Prostate gland (tissue), 2 donors: Measurements from ENCODE around the gene C1GALT1. TPM values are rescaled to one million over a fixed set of nuclear protein-coding genes. Genes with fewer than 3 reads are reported as not detected.
"Not testable (repeated sequence)": the region's sequence is repeated elsewhere in the genome, so short reads cannot be mapped to it uniquely, and the experiment has no call there.

Experiments
- DNase-seq: peaks from one replicate; pipeline ENCODE4 v3.0.0-alpha.2; 2019; ENCODE audit warnings: low spot score
- H3K27ac ChIP-seq, 2 donors: fragments of 200-600 bp; sonication (generic); 2 replicates each; pipeline ENCODE4 v1.5.1; 2017 to 2019
- H3K27me3 ChIP-seq: fragments of 200-600 bp; sonication (generic); replicated peaks from 2 replicates; pipeline ENCODE4 v1.5.1; 2019; ENCODE audit not compliant: insufficient read depth
- H3K36me3 ChIP-seq, 2 donors: fragments of 200-600 bp; sonication (generic); 1 replicate in 1 of 2; 2 replicates in 1 of 2; pipeline versions ENCODE4 v1.5.1 to v1.8.1; 2017 to 2019
- H3K4me1 ChIP-seq: fragments of 200-600 bp; sonication (generic); replicated peaks from 2 replicates; pipeline ENCODE4 v1.5.1; 2019
- H3K4me3 ChIP-seq, 2 donors: fragments of 200-600 bp; sonication (generic); 2 replicates each; pipeline ENCODE4 v1.5.1; 2017 to 2019
- H3K9me3 ChIP-seq: fragments of 200-600 bp; sonication (generic); 2 replicates; pipeline ENCODE4 v1.5.1; 2017
- POLR2A ChIP-seq: fragments of 450-650 bp; IDR thresholded peaks from one replicate; pipeline ENCODE4 v1.6.1; 2016; ENCODE audit warnings: antibody characterized with exemption, mild to moderate bottlenecking
- POLR2AphosphoS5 ChIP-seq: sonication (generic); formaldehyde crosslinking; IDR thresholded peaks from one replicate; pipeline ENCODE4 v1.6.1; 2017; ENCODE audit warnings: antibody characterized with exemption
- WGBS: methylation state at CpG from one replicate; pipeline ENCODE4 v1.1.5; 2018; 5-methylcytosine and 5-hydroxymethylcytosine counted together
- intact Hi-C: fragments of 100-400 bp; cut with DNase I; formaldehyde crosslinking; loops from one replicate; pipeline ENCODE4 v1.14.2; 2022
- total RNA-seq, 2 donors: library from RNA; depleted of rRNA; stranded (reverse); fragments of >200 nt; gene quantifications; one replicate each; pipeline ENCODE4 v1.1.0, GENCODE V29; 2016
- TF ChIP-seq, protein P1 (sequence below), 4 experiments: fragments of 200-600 bp in 2 of 4; fragments of 450-650 bp in 2 of 4; sonication (generic) in 2 of 4; IDR thresholded peaks; 1 replicate in 3 of 4; 2 replicates in 1 of 4; pipeline ENCODE4 v1.5.1; 2016 to 2019; ENCODE audit warnings: antibody characterized with exemption in 4 of 4, mild to moderate bottlenecking in 2 of 4, moderate library complexity in 2 of 4

The C1GALT1 gene
- total RNA-seq, 2 donors from 2014 or later = 16.1 to 16.8 TPM

DNA sequence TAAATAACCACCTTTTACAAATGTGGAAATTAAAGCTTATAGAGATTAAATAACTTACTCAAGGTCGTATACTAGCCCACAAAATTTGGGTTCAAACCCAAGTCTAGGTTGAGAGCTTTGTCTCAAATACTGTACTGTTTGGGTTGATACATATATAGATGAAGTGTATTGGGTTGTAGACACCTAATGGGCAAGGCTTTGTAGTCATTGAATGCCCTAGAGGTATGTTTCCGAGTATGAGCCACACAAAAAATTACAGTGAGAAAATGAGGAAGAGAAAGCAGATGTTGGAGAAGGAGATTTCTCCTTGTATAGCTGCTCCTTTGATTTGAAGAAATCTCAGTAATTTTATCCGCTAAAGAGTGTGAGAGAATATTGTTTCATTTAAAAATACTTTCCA lies 60.6 kb downstream of the C1GALT1 start:
- Histone ChIP-seq H3K27me3 (no peaks in the 10 kb centered on the region), H3K4me1 (no peaks in the 10 kb centered on the region), H3K27ac (no peak overlapping the region), H3K36me3 (no peaks in the 10 kb centered on the region), H3K9me3 (no peaks in the 10 kb centered on the region), H3K4me3 (no peak overlapping the region)
- intact Hi-C loops = no loop called here
- no peak for TF ChIP-seq POLR2A
- TF ChIP-seq, protein P1, sequence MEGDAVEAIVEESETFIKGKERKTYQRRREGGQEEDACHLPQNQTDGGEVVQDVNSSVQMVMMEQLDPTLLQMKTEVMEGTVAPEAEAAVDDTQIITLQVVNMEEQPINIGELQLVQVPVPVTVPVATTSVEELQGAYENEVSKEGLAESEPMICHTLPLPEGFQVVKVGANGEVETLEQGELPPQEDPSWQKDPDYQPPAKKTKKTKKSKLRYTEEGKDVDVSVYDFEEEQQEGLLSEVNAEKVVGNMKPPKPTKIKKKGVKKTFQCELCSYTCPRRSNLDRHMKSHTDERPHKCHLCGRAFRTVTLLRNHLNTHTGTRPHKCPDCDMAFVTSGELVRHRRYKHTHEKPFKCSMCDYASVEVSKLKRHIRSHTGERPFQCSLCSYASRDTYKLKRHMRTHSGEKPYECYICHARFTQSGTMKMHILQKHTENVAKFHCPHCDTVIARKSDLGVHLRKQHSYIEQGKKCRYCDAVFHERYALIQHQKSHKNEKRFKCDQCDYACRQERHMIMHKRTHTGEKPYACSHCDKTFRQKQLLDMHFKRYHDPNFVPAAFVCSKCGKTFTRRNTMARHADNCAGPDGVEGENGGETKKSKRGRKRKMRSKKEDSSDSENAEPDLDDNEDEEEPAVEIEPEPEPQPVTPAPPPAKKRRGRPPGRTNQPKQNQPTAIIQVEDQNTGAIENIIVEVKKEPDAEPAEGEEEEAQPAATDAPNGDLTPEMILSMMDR (IDR thresholded peaks at IDR 0.05) = no peak
- TF ChIP-seq POLR2AphosphoS5 = no peak
- 71% methylated on average over 3 of the region's 3 CpGs for WGBS
- no peak for DNase-seq

DNA sequence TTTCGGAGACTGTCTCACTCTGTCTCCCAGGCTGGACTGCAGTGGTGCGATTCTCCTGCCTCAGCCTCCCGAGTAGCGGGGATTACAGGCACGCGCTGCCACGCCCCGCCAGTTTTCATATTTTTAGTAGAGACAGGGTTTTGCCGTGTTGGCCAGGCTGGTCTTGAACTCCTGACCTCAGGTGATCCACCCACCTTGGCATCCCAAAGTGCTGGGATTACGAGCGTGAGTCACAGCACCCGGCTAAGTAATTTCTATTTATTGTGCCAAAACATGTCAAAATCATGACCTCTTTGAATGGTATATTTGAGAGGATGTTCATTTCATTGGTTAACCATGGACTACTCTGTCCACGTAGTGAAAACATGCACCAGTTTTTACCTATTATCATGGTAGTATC lies 62.9 kb downstream of the C1GALT1 start:
- H3K36me3 ChIP-seq, H3K27ac ChIP-seq, H3K4me1 ChIP-seq, H3K9me3 ChIP-seq, DNase-seq, H3K4me3 ChIP-seq, intact Hi-C loops, H3K27me3 ChIP-seq: not testable (repeated sequence)
- WGBS = 84% methylated on average over 13 of the region's 13 CpGs

DNA sequence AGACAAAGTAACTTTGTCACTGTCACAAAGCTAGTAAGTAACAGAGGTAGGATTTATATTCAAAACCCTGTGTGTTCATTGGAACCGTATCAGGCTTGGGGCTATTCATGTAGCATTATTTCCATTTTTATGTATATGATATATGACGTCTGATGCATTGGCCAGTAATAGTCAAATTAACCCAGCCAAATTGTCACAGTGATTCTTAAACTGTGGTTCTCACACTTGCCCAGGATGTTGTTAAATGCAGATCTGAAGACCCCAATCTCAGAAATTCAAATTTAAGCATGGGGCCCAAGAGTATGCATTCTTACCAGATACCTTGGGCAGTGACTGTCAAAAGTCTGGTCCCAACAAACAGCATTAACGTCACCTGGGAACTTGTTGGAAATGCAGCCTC lies 63.9 kb downstream of the C1GALT1 start:
- Histone ChIP-seq H3K27ac (no peak overlapping the region), H3K4me3 (no peak overlapping the region), H3K9me3 (no peaks in the 10 kb centered on the region), H3K27me3 (no peaks in the 10 kb centered on the region), H3K36me3 (no peaks in the 10 kb centered on the region), H3K4me1 (no peaks in the 10 kb centered on the region)
- 92% methylated on average over 3 of the region's 3 CpGs for WGBS
- TF ChIP-seq POLR2AphosphoS5 = no peak
- DNase-seq = no peak
- intact Hi-C loops = no loop called here

DNA sequence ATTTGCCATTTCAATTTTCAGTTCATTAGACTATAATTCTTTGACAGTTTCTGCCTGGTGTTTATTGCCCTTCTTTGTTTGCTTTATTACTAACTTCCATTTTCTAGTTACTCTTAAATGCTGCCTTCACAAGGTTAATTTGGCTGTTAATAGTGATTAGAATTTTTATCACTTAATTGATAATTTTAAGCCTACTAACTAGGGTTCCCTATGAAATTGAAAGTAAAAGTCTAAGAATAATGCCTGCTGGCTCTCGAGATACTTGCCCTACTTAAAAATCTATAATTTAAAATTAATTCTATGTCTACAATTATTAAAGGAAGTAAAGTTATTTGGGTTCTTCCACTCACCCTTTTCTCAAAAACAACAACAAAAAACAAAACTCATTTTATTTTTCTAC lies 65.3 kb downstream of the C1GALT1 start:
- Histone ChIP-seq H3K27me3 (no peaks in the 10 kb centered on the region), H3K4me3 (no peak overlapping the region), H3K9me3 (no peaks in the 10 kb centered on the region), H3K27ac (no peak overlapping the region), H3K4me1 (no peaks in the 10 kb centered on the region), H3K36me3 (no peaks in the 10 kb centered on the region)
- TF ChIP-seq, protein P1 (IDR thresholded peaks at IDR 0.05) = no peak
- no peak for TF ChIP-seq POLR2A
- TF ChIP-seq POLR2AphosphoS5 = no peak
- DNase-seq = no peak
- intact Hi-C loops = no loop called here
- 84% methylated on average over 1 of the region's 1 CpG for WGBS

DNA sequence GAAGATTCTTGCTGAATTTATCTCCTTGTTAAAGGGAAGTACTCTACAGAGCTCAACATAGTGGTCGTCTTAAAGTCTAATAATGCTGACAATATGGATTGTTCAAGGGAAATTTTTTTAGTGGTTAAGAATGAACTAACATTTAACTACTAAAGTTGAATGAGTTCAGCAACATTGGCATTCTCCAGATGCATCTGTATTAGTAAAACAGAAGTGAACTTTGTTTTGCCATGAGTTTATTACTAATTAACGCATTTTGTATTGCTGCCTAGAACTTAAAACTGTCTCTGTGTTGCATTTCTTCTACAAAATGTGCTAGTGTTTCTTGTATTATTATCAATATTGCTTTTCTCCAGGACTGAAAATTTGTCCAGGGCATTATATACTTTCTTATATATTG lies 67.5 kb downstream of the C1GALT1 start:
- 91% methylated on average over 2 of the region's 2 CpGs for WGBS
- intact Hi-C loops = no loop called here

DNA sequence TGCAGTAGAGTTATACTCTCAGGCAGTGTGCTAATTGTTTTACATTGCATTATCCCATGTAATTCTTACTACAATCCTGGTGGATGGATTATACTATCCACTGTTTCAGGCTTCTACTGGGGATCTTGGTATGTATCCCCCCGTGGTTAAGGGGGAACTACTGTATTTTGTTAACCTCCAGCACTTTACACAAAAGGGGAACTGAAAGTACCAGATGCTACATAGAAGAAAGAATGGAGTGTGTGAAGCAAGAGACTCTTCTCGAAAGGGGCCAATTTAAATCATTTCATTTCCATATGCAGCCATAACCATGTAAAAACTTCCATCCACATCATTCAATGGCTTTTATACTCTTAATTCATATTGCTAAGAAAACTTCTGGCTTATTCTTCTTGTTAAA lies 69.4 kb downstream of the C1GALT1 start:
- no peak for DNase-seq
- Histone ChIP-seq H3K4me1 (no peaks in the 10 kb centered on the region), H3K27me3 (no peaks in the 10 kb centered on the region), H3K36me3 (no peaks in the 10 kb centered on the region), H3K4me3 (no peak overlapping the region), H3K27ac (no peak overlapping the region), H3K9me3 (no peaks in the 10 kb centered on the region)
- intact Hi-C loops = no loop called here
- whole genome bisulfite sequencing = 91% methylated on average over 2 of the region's 2 CpGs
- no peak for TF ChIP-seq POLR2AphosphoS5
- TF ChIP-seq POLR2A = no peak
- TF ChIP-seq, protein P1 (IDR thresholded peaks at IDR 0.05) = no peak

More for the DNA sequence above, 67.5 kb downstream of the C1GALT1 start:
- H3K9me3 ChIP-seq = no peaks in the 10 kb centered on the region
- no peaks in the 10 kb centered on the region for H3K27me3 ChIP-seq
- H3K27ac ChIP-seq = no peak overlapping the region
- no peaks in the 10 kb centered on the region for H3K36me3 ChIP-seq
- DNase-seq = no peak
- no peaks in the 10 kb centered on the region for H3K4me1 ChIP-seq
- no peak overlapping the region for H3K4me3 ChIP-seq
- TF ChIP-seq, protein P1 (IDR thresholded peaks at IDR 0.05) = no peak
- TF ChIP-seq POLR2AphosphoS5 = no peak
- TF ChIP-seq POLR2A = no peak
